ENCODE measurements around the gene LRCOL1.

GRCh38 chr12:132637811-132638210 lies 27.4 kb upstream of the LRCOL1 start:
- TF ChIP-seq, protein P1, sequence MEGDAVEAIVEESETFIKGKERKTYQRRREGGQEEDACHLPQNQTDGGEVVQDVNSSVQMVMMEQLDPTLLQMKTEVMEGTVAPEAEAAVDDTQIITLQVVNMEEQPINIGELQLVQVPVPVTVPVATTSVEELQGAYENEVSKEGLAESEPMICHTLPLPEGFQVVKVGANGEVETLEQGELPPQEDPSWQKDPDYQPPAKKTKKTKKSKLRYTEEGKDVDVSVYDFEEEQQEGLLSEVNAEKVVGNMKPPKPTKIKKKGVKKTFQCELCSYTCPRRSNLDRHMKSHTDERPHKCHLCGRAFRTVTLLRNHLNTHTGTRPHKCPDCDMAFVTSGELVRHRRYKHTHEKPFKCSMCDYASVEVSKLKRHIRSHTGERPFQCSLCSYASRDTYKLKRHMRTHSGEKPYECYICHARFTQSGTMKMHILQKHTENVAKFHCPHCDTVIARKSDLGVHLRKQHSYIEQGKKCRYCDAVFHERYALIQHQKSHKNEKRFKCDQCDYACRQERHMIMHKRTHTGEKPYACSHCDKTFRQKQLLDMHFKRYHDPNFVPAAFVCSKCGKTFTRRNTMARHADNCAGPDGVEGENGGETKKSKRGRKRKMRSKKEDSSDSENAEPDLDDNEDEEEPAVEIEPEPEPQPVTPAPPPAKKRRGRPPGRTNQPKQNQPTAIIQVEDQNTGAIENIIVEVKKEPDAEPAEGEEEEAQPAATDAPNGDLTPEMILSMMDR (IDR thresholded peaks at IDR 0.05; ENCODE audit: low read depth, low read length, poor library complexity, severe bottlenecking): no peak
- no peak for TF ChIP-seq EZH2phosphoT487 (IDR thresholded peaks at IDR 0.05; ENCODE audit: borderline replicate concordance, low read length)

Data from DOHH2 (cell line).